ENCODE results near the gene EXD2. TPM values are rescaled to one million over a fixed set of nuclear protein-coding genes. Genes with fewer than 3 reads are reported as not detected.
"Not testable (repeated sequence)": the region's sequence is repeated elsewhere in the genome, so short reads cannot be mapped to it uniquely, and the experiment has no call there.

The EXD2 gene
- total RNA-seq, 1 donor from 2014 or later: 16.5 TPM

DNA sequence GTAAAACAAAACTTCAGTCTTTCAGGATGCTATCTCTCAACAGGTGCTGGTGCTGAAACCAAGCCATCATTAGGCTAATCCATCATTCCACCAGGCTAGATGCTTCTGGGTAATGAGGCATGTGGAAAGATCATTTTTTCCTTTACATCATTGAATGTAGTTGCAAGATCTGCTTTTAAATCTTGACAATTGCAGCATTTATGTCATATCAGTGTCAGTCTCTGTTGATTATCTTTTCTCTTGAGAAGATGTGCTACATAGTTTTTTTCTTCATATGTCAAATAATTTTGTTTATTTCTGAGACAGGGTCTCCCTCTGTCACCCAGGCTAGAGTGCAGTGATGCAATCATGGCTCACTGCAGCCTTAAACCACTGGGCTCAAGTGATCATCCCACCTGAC is 16.2 kb upstream of the EXD2 start:
- H3K27me3 ChIP-seq (ENCODE audit: low read depth): no peaks in the 10 kb centered on the region
- no peak overlapping the region for H3K4me3 ChIP-seq
- H3K36me3 ChIP-seq: no peaks in the 10 kb centered on the region
- no peaks in the 10 kb centered on the region for H3K9me3 ChIP-seq (replicated peaks)
- no peak overlapping the region for H3K27ac ChIP-seq (replicated peaks)
- TF ChIP-seq, protein P1, sequence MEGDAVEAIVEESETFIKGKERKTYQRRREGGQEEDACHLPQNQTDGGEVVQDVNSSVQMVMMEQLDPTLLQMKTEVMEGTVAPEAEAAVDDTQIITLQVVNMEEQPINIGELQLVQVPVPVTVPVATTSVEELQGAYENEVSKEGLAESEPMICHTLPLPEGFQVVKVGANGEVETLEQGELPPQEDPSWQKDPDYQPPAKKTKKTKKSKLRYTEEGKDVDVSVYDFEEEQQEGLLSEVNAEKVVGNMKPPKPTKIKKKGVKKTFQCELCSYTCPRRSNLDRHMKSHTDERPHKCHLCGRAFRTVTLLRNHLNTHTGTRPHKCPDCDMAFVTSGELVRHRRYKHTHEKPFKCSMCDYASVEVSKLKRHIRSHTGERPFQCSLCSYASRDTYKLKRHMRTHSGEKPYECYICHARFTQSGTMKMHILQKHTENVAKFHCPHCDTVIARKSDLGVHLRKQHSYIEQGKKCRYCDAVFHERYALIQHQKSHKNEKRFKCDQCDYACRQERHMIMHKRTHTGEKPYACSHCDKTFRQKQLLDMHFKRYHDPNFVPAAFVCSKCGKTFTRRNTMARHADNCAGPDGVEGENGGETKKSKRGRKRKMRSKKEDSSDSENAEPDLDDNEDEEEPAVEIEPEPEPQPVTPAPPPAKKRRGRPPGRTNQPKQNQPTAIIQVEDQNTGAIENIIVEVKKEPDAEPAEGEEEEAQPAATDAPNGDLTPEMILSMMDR (IDR thresholded peaks at IDR 0.05; ENCODE audit: borderline replicate concordance): no peak
- H3K4me1 ChIP-seq: no peaks in the 10 kb centered on the region
- intact Hi-C loops (cut with micrococcal nuclease): no loop called here
- no peak for DNase-seq

DNA sequence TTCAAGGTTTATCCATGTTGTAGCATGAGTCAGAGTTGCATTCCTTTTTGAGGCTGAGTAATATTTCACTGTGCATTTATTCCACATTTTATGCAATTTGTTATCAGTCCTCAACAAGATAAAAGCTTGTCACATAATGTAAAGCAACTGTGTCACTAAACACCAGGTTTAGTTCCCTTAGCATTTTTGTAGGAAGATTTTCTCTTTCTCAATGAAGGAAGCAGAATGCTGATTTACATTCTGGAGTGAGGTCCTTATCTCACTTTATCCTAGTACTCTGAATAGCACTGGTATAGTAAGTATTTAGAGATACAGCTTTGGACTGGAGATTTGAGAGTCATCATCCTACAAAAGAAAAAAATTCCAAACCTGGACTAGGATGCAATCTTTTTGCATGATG is 9.8 kb upstream of the EXD2 start:
- Histone ChIP-seq H3K27me3 (ENCODE audit: low read depth) (no peaks in the 10 kb centered on the region), H3K36me3 (no peaks in the 10 kb centered on the region), H3K9me3 (replicated peaks) (no peaks in the 10 kb centered on the region), H3K27ac (replicated peaks) (no peak overlapping the region), H3K4me1 (no peaks in the 10 kb centered on the region), H3K4me3 (no peak overlapping the region)
- TF ChIP-seq, protein P1 (IDR thresholded peaks at IDR 0.05; ENCODE audit: borderline replicate concordance): no peak
- intact Hi-C loops (cut with micrococcal nuclease): no loop called here
- DNase-seq: no peak

DNA sequence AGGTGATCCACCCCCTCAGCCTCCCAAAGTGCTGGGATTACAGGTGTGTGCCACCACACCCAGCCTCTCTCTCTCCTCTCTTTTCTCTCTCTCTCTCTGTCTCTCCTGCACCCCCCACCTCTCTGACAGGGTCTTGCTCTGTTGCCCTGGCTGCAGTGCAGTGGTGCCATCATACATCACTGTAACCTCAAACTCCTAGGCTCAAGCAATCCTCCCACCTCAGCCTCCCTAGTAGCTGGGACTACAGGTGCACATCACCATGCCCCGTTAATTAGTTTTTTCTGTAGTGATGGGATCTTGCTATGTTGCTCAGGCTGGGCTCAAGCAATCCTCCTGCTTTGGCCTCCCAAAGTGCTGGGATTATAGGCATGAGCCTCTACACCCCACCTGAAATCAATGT is 8.7 kb upstream of the EXD2 start:
- intact Hi-C loops (cut with micrococcal nuclease); H3K36me3 ChIP-seq; DNase-seq; H3K4me3 ChIP-seq; H3K27me3 ChIP-seq (ENCODE audit: low read depth); H3K27ac ChIP-seq (replicated peaks); H3K9me3 ChIP-seq (replicated peaks); H3K4me1 ChIP-seq: not testable (repeated sequence)

DNA sequence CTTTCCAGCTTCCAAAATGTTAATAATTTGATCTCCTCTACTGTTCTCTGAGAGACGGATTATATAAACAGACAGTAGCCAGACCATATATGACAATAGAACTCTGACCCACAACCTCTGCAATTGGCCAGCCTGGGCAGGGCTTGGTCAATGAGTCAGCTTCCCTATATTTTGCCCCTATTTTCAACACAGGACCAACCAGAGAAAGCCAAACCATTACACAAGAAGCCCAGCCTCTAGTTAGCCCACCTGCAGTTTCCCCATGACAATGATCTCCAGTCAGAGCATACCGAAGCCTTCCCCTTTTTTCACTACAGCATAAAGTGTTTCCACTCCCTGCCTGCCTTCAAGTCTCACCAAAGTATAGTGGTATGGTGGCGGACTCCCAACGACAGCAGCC is 7.6 kb upstream of the EXD2 start:
- Histone ChIP-seq H3K4me3 (no peak overlapping the region), H3K9me3 (replicated peaks) (no peaks in the 10 kb centered on the region), H3K27ac (replicated peaks) (no peak overlapping the region), H3K4me1 (no peaks in the 10 kb centered on the region), H3K36me3 (no peaks in the 10 kb centered on the region), H3K27me3 (ENCODE audit: low read depth) (no peaks in the 10 kb centered on the region)
- TF ChIP-seq, protein P1 (IDR thresholded peaks at IDR 0.05; ENCODE audit: borderline replicate concordance): no peak
- DNase-seq: no peak
- intact Hi-C loops (cut with micrococcal nuclease): no loop called here

DNA sequence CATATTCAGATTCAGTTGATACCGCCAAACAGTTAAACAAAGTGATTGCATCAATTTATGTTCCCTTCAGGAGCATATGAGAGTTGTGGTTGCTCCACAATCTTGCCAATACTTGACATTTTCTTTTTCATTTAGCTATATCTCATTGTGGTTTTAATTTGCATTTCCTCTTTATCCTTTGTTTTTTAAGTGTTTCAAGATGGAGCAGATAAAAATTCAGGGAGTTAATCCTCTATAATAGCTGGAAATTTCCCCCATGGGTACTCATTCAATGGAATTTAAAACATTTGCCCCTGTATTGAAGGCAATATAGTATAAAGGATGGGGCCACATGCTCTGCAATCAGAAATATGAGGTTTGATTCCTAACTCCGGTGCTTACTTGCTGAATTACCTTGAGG is 1.1 kb upstream of the EXD2 start:
- no peak overlapping the region for H3K4me3 ChIP-seq
- intact Hi-C loops (cut with micrococcal nuclease): no loop called here
- no peaks in the 10 kb centered on the region for H3K27me3 ChIP-seq (ENCODE audit: low read depth)
- H3K36me3 ChIP-seq: no peaks in the 10 kb centered on the region
- TF ChIP-seq, protein P1 (IDR thresholded peaks at IDR 0.05; ENCODE audit: borderline replicate concordance): no peak
- H3K9me3 ChIP-seq (replicated peaks): no peaks in the 10 kb centered on the region
- H3K4me1 ChIP-seq: peaks cover 15% of the 10 kb centered on the region
- no peak for DNase-seq
- no peak overlapping the region for H3K27ac ChIP-seq (replicated peaks)

DNA sequence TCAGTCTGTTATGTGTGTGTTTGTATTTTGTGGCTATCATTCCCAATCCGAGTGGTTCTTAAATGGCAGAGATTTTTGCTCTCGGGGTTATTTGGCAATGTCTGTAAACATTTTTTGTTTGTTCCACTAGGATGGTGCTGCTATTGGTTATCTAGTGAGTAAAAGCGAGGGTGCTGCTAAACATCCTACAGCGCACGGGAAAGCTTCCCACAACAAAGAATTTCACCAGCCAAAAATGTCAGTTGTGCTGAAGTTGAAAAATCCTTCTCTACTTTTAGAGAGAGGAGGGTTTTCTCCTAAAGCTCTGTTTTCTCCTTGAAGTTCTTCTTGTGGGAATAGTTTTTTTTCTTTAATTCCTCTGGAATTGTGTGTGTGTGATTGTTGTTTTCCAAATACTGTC is 2.4 kb downstream of the EXD2 start:
- Histone ChIP-seq H3K27ac (replicated peaks) (no peak overlapping the region), H3K4me1 (peaks cover 15% of the 10 kb centered on the region), H3K36me3 (no peaks in the 10 kb centered on the region), H3K4me3 (no peak overlapping the region), H3K27me3 (ENCODE audit: low read depth) (no peaks in the 10 kb centered on the region), H3K9me3 (replicated peaks) (no peaks in the 10 kb centered on the region)
- DNase-seq: no peak
- intact Hi-C loops (cut with micrococcal nuclease): no loop called here
- TF ChIP-seq, protein P1 (IDR thresholded peaks at IDR 0.05; ENCODE audit: borderline replicate concordance): no peak

All from left ventricle myocardium inferior (tissue), 1 donor.